ENCODE results near the gene EIF2B5. TPM values are rescaled to one million over a fixed set of nuclear protein-coding genes. Genes with fewer than 3 reads are reported as not detected.

EIF2B5 gene
- total and polyA plus RNA-seq, 2 of the 13 experiments (the other 11 are each of a cell fraction or from before 2014, with no cell fraction given), result 38.4 to 60.2 TPM

DNA sequence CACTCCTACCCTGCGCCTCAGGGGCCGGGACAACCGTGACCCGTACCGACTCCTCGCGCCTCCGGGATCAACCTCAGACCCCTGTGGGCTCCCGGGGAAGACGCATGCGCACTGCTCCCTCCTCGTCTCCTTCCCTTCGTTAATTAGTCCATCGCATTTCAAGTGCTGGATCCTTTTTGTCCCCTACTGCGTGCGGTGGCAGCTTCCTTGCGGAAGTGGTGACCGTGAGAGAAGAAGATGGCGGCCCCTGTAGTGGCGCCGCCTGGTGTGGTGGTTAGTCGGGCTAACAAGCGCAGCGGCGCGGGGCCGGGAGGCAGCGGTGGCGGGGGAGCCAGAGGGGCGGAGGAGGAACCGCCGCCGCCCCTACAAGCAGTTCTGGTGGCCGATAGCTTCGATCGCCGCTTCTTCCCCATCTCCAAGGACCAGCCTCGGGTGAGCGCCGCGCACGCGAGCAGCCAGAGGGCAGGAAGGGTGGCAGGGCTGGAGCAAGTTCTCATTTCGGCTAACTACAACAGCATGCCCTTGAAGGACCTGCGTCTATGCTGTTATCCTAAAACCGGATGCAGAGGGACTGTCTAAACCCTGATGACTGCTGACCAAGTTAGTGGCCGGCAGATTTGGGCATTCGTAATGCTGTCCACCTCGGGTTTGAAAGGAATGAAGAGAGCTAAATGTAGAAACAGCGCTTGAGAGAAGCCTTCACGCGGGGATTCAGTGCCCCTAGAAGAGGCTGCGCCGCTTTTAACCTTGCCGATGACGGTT, at the start of gene EIF2B5 (continued):
- TF ChIP-seq NR2F6 (IDR thresholded peaks at IDR 0.05) (no peak), NR2F6 (CRISPR knock-in tag; IDR thresholded peaks at IDR 0.05) (peak; percentile 46; the same call in 1 of the 2 replicates), SALL2 (CRISPR knock-in tag; IDR thresholded peaks at IDR 0.05) (peak; percentile 63), POLR2AphosphoS5 (IDR thresholded peaks at IDR 0.05; ENCODE audit: low read depth, low read length) (peak; percentile 92), DMAP1 (CRISPR knock-in tag; IDR thresholded peaks at IDR 0.05) (peak; percentile 95), RARA (CRISPR knock-in tag; IDR thresholded peaks at IDR 0.05) (peak; percentile 43), ELF3 (CRISPR knock-in tag; IDR thresholded peaks at IDR 0.05) (peak; percentile 97), ZFP90 (CRISPR knock-in tag; IDR thresholded peaks at IDR 0.05; ENCODE audit: borderline replicate concordance) (peak; percentile 78), ZNF788 (CRISPR knock-in tag; IDR thresholded peaks at IDR 0.05; ENCODE audit: borderline replicate concordance) (peak; percentile 95), ZNF34 (CRISPR knock-in tag; IDR thresholded peaks at IDR 0.05; ENCODE audit: borderline replicate concordance) (no peak), ZFYVE20 (CRISPR knock-in tag; IDR thresholded peaks at IDR 0.05; ENCODE audit: borderline replicate concordance, low read depth) (no peak; the same call in 1 of the 2 replicates), ZNF430 (CRISPR knock-in tag; IDR thresholded peaks at IDR 0.05) (peak; percentile 85; the same call in 1 of the 2 replicates), ZFP41 (CRISPR knock-in tag; IDR thresholded peaks at IDR 0.05; ENCODE audit: borderline replicate concordance) (no peak; the same call in 1 of the 2 replicates), ZNF564 (CRISPR knock-in tag; IDR thresholded peaks at IDR 0.05) (no peak), ZNF510 (CRISPR knock-in tag; IDR thresholded peaks at IDR 0.05; ENCODE audit: low read depth) (0 out of 2 replicates have a peak, but pooled peaks have one; percentile 63)
- TF ChIP-seq, protein P1, sequence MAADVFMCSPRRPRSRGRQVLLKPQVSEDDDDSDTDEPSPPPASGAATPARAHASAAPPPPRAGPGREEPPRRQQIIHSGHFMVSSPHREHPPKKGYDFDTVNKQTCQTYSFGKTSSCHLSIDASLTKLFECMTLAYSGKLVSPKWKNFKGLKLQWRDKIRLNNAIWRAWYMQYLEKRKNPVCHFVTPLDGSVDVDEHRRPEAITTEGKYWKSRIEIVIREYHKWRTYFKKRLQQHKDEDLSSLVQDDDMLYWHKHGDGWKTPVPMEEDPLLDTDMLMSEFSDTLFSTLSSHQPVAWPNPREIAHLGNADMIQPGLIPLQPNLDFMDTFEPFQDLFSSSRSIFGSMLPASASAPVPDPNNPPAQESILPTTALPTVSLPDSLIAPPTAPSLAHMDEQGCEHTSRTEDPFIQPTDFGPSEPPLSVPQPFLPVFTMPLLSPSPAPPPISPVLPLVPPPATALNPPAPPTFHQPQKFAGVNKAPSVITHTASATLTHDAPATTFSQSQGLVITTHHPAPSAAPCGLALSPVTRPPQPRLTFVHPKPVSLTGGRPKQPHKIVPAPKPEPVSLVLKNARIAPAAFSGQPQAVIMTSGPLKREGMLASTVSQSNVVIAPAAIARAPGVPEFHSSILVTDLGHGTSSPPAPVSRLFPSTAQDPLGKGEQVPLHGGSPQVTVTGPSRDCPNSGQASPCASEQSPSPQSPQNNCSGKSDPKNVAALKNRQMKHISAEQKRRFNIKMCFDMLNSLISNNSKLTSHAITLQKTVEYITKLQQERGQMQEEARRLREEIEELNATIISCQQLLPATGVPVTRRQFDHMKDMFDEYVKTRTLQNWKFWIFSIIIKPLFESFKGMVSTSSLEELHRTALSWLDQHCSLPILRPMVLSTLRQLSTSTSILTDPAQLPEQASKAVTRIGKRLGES (CRISPR knock-in tag; IDR thresholded peaks at IDR 0.05; ENCODE audit: borderline replicate concordance), result no peak
- TF ChIP-seq, protein P2, sequence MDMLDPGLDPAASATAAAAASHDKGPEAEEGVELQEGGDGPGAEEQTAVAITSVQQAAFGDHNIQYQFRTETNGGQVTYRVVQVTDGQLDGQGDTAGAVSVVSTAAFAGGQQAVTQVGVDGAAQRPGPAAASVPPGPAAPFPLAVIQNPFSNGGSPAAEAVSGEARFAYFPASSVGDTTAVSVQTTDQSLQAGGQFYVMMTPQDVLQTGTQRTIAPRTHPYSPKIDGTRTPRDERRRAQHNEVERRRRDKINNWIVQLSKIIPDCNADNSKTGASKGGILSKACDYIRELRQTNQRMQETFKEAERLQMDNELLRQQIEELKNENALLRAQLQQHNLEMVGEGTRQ (IDR thresholded peaks at IDR 0.05; ENCODE audit: low read depth, low read length), result no peak
- TF ChIP-seq, protein P2 (CRISPR knock-in tag; IDR thresholded peaks at IDR 0.05; ENCODE audit: borderline replicate concordance), result peak; percentile 45; the same call in 1 of the 2 replicates
- TF ChIP-seq, protein P3, sequence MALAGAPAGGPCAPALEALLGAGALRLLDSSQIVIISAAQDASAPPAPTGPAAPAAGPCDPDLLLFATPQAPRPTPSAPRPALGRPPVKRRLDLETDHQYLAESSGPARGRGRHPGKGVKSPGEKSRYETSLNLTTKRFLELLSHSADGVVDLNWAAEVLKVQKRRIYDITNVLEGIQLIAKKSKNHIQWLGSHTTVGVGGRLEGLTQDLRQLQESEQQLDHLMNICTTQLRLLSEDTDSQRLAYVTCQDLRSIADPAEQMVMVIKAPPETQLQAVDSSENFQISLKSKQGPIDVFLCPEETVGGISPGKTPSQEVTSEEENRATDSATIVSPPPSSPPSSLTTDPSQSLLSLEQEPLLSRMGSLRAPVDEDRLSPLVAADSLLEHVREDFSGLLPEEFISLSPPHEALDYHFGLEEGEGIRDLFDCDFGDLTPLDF (CRISPR knock-in tag; IDR thresholded peaks at IDR 0.05), result no peak
